ENCODE data around the gene PTGDS.

PTGDS gene

DNA sequence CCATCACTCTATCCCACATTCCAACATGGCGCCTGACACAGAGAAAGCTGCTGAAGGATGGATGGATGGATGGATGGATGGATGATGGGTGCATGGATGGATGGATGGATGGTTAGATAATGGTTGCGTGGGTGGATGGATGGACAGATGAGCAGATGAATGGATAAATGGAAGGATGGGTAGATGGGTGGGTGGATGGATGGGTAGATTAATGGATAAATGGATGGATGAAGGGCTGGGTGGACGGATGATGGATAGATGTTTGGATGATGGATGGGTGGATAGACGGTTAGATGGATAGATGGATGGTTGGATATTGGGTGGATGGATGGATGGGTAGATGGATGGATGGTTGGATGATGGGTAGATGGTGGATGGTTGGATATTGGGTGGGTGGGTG lies 20.7 kb upstream of the PTGDS start:
- no peak overlapping the region for H3K4me3 ChIP-seq (ENCODE audit: low read depth, low read length)
- no peak for DNase-seq (ENCODE audit: low read depth)
- TF ChIP-seq CTCF (conservative IDR thresholded peaks at IDR 0.05; ENCODE audit: low read depth, low read length), result no peak

DNA sequence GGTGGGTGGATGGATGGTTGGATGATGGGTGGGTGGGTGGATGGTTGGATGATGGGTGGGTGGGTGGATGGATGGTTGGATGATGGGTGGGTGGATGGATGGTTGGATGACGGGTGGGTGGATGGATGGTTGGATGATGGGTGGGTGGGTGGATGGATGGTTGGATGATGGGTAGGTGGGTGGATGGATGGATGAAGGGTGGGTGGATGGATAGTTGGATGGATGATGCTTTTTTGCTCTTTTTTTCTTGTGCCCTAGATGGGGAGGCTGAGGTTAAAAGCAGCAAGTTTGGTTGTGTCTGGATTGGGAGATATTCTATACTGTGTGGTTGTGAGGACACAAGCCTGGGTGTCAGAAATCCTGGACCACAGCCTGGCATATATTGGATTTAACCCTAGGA lies 19.8 kb upstream of the PTGDS start:
- DNase-seq (ENCODE audit: low read depth), result no peak
- TF ChIP-seq CTCF (conservative IDR thresholded peaks at IDR 0.05; ENCODE audit: low read depth, low read length), result no peak
- H3K4me3 ChIP-seq (ENCODE audit: low read depth, low read length), result no peak overlapping the region

GRCh38 chr9:136957901-136958300 lies 19.4 kb upstream of the PTGDS start:
- no peak overlapping the region for H3K4me3 ChIP-seq (ENCODE audit: low read depth, low read length)
- DNase-seq (ENCODE audit: low read depth), result no peak
- TF ChIP-seq CTCF (conservative IDR thresholded peaks at IDR 0.05; ENCODE audit: low read depth, low read length), result no peak

DNA sequence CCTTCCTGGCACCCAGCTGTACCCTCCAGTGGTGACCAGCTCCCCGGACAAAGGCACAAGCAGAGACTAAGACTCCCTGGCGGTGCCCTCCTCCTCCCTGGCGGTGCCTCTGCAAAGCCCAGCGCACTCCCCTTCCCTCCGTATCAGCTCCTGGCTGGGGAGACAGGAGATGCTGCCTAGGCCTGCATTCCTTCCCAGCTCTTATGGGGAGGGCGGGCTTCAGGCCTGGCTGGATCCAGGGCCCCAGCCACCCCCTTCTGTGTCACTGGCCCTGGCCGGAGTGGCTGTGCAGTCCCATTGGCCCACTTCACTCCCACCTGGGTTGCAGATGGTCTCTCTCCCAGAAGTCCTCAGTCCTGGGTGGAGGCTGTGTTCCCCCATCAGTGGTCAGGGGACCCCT lies 18.8 kb upstream of the PTGDS start:
- no peak for DNase-seq (ENCODE audit: low read depth)
- no peak for TF ChIP-seq CTCF (conservative IDR thresholded peaks at IDR 0.05; ENCODE audit: low read depth, low read length)
- H3K4me3 ChIP-seq (ENCODE audit: low read depth, low read length), result no peak overlapping the region

GRCh38 chr9:136958898-136959850 lies 18.1 kb upstream of the PTGDS start:
- no peak overlapping the region for H3K4me3 ChIP-seq (ENCODE audit: low read depth, low read length)
- DNase-seq (ENCODE audit: low read depth), result no peak
- no peak for TF ChIP-seq CTCF (conservative IDR thresholded peaks at IDR 0.05; ENCODE audit: low read depth, low read length)

DNA sequence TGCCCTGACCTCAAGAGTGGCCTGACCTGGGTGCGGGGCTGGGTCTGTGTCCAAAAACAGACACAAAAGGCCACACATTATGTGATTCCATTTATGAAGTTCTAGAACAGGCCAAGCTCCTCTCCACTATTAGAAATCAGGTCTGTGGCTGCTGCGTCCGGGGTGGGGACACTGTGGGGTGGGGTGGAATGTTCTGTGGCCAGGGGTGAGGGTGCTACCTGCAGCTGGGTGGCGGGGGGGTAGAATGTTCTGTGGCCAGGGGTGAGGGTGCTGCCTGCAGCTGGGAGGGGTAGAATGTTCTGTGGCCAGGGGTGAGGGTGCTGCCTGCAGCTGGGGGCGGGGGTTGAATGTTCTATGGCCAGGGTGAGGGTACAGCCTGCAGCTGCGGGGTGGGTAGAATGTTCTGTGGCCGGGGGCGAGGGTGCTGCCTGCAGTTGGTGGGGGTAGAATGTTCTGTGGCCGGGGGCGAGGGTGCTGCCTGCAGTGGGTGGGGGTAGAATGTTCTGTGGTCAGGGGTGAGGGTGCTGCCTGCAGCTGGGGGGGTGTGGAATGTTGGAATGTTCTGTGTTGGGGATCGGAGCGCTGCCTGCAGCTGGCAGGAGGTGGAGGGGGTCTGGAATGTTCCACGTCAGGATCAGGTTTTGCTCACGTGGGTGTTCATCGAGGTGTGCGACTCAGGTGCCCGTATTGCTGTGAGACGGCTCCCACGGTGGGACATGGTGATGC lies 16.9 kb upstream of the PTGDS start:
- no peak for TF ChIP-seq CTCF (conservative IDR thresholded peaks at IDR 0.05; ENCODE audit: low read depth, low read length)
- H3K4me3 ChIP-seq (ENCODE audit: low read depth, low read length), result no peak overlapping the region
- DNase-seq (ENCODE audit: low read depth), result peak; percentile 41

All from choroid plexus epithelial cell (primary cell).